ENCODE measurements around the gene FOXB2. TPM values are rescaled to one million over a fixed set of nuclear protein-coding genes. Genes with fewer than 3 reads are reported as not detected.

The FOXB2 gene
- total and polyA plus RNA-seq, 7 donors = 0.18 TPM; not detected in 6

DNA sequence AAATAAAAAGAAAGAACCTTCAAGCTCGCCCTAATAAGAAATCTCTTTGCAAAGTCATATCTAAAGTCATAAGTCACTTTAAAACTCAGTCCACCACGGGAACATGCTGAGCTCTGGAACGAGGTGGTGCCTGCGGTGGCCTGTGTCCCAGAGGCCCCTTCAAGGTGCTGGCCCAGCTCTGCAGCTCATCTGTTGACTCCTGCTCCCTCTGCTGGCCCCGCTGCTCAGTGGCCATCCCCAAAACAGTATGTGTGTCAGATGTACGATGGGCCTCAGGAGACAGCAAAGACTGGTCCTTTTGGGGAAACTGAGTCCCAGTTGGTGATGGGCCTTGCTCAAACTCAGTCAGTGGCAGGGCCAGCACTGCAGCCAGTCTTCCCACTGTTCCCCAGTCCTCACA, 22.8 kb upstream of the FOXB2 start:
- Histone ChIP-seq H3K27ac (no peak overlapping the region), H3K27me3 (ENCODE audit: insufficient read depth in 3 of 3, low read length in 2 of 3) (peaks cover 0 to 4% (median 3%) of the 10 kb centered on the region in 3 donors), H3K4me3 (no peak overlapping the region), H3K4me1 (no peaks in the 10 kb centered on the region), H3K36me3 (ENCODE audit: insufficient read depth in 1 of 2, low read depth in 1 of 2) (no peaks in the 10 kb centered on the region), H3K9me3 (no peaks in the 10 kb centered on the region)
- intact Hi-C loops (cut with DNase I) = loop anchor here in 1 of 2 donors (10.0 kb wide), 1 partner anchor 182 kb away; no protein-coding TSS in a partner anchor
- ATAC-seq (no peak), DNase-seq (peak; percentile 33 to 51)
- WGBS, 3 donors = 21 to 24% (median 24%) methylated on average over 6 of the region's 6 CpGs
- TF ChIP-seq, protein P1, sequence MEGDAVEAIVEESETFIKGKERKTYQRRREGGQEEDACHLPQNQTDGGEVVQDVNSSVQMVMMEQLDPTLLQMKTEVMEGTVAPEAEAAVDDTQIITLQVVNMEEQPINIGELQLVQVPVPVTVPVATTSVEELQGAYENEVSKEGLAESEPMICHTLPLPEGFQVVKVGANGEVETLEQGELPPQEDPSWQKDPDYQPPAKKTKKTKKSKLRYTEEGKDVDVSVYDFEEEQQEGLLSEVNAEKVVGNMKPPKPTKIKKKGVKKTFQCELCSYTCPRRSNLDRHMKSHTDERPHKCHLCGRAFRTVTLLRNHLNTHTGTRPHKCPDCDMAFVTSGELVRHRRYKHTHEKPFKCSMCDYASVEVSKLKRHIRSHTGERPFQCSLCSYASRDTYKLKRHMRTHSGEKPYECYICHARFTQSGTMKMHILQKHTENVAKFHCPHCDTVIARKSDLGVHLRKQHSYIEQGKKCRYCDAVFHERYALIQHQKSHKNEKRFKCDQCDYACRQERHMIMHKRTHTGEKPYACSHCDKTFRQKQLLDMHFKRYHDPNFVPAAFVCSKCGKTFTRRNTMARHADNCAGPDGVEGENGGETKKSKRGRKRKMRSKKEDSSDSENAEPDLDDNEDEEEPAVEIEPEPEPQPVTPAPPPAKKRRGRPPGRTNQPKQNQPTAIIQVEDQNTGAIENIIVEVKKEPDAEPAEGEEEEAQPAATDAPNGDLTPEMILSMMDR (IDR thresholded peaks at IDR 0.05) = peak; percentile 40

DNA sequence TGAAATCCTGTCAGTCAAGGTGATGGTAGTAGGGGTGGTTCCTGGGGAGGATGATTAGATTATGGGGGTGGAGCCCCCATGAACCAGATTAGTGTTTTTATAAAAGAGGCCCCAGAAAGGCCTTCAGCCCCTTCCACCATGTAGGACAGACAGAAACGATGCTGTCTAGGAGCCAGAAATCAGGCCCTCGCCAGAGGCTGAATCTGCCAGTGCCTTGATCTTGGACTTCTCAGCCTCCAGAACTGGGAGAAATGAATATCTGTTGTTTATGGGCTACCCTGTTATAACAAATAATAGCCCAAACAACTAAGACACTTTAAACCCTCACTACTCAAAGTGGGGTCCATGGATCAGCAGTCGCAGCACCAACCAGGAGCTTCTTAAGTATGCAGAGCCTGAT, 20.2 kb upstream of the FOXB2 start:
- DNase-seq = no peak
- WGBS, 3 donors = 86 to 92% (median 88%) methylated on average over 3 of the region's 3 CpGs

DNA sequence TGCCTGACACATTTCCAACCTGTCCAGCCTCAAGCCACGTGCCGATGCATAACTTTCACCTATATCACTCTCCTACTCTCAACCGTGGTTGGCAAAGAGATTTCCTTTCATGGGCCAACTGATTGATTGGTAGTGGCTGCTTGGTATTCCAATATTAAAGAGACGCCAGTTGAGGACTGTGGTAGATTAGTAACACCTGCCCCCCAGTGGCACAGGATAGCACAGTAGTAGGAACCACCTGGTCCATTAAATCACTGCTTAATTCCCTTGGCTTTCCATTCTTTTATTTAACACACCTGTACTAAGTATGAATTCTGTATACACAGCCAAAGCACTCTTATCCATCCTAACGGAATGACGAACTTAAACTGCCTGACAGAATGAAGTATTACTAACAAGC, 19.1 kb upstream of the FOXB2 start:
- Histone ChIP-seq H3K36me3 (ENCODE audit: insufficient read depth in 1 of 2, low read depth in 1 of 2) (no peaks in the 10 kb centered on the region), H3K27me3 (ENCODE audit: insufficient read depth in 3 of 3, low read length in 2 of 3) (peaks cover 0 to 4% (median 0%) of the 10 kb centered on the region in 3 donors), H3K27ac (no peak overlapping the region), H3K9me3 (no peaks in the 10 kb centered on the region), H3K4me1 (no peaks in the 10 kb centered on the region), H3K4me3 (no peak overlapping the region)
- 70 to 72% (median 70%) methylated on average over 6 of the region's 6 CpGs for WGBS, 3 donors
- TF ChIP-seq, protein P1 (IDR thresholded peaks at IDR 0.05) = no peak
- intact Hi-C loops (cut with DNase I) = no loop called here
- ATAC-seq (no peak), DNase-seq (no peak)

More for the DNA sequence above, 20.2 kb upstream of the FOXB2 start:
- intact Hi-C loops (cut with DNase I) = loop anchor here in 1 of 2 donors (10.0 kb wide), 1 partner anchor 184 kb away; no protein-coding TSS in a partner anchor
- Histone ChIP-seq H3K36me3 (ENCODE audit: insufficient read depth in 1 of 2, low read depth in 1 of 2) (no peaks in the 10 kb centered on the region), H3K27ac (no peak overlapping the region), H3K27me3 (ENCODE audit: insufficient read depth in 3 of 3, low read length in 2 of 3) (peaks cover 0 to 4% (median 0%) of the 10 kb centered on the region in 3 donors), H3K4me3 (no peak overlapping the region), H3K9me3 (no peaks in the 10 kb centered on the region), H3K4me1 (no peaks in the 10 kb centered on the region)
- TF ChIP-seq, protein P1 (IDR thresholded peaks at IDR 0.05) = no peak
- ATAC-seq = no peak

DNA sequence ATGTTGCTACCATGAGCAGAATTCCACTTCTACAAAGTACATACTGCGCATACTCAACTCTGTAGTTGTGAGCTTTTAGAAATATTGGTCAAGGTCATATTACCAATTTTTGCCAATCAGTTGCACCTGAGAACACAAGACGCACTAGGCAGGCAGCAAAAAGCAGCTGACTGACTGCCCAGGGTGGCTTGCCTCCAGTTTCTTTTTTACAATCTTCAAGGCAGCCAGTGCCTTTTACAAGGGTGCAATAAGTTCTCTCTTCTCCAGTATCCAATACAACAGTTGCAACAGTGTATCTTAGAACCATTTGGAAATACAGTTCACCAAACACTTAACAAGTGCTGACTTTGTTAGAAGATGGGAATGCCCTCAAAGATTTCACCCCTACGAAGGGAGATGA, 16.1 kb upstream of the FOXB2 start:
- TF ChIP-seq, protein P1 (IDR thresholded peaks at IDR 0.05) = no peak

DNA sequence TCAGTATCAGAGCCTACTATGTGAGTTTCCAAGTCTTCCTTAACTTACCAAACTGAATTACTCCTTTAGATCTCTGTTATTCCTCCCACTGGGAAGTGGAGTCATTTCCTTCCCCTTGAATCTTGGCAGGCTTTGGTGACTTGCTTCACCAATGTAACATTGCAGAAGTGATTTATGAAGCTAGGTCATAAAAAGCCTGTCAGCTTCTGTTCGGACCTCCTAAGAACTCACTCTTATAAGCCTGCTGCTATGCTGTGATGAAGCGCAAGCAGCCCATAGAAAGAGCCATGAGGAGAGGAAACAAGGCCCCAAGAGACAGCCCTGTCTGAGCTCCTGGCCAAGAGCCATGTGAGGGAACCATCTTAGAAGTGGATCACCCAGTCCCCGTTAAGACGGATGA, 14.2 kb upstream of the FOXB2 start:
- ATAC-seq = no peak
- TF ChIP-seq, protein P1 (IDR thresholded peaks at IDR 0.05) = no peak
- intact Hi-C loops (cut with DNase I) = no loop called here

More for the DNA sequence above, 16.1 kb upstream of the FOXB2 start:
- WGBS, 3 donors = 86 to 92% (median 91%) methylated on average over 3 of the region's 3 CpGs
- Histone ChIP-seq H3K36me3 (ENCODE audit: insufficient read depth in 1 of 2, low read depth in 1 of 2) (no peaks in the 10 kb centered on the region), H3K27me3 (ENCODE audit: insufficient read depth in 3 of 3, low read length in 2 of 3) (peaks cover 2 to 13% (median 8%) of the 10 kb centered on the region in 3 donors), H3K4me1 (no peaks in the 10 kb centered on the region), H3K9me3 (no peaks in the 10 kb centered on the region), H3K4me3 (no peak overlapping the region), H3K27ac (no peak overlapping the region)
- ATAC-seq = no peak
- intact Hi-C loops (cut with DNase I) = no loop called here
- DNase-seq = no peak

More for the DNA sequence above, 14.2 kb upstream of the FOXB2 start:
- no peak for DNase-seq
- Histone ChIP-seq H3K36me3 (ENCODE audit: insufficient read depth in 1 of 2, low read depth in 1 of 2) (no peaks in the 10 kb centered on the region), H3K4me3 (no peak overlapping the region), H3K4me1 (no peaks in the 10 kb centered on the region), H3K9me3 (no peaks in the 10 kb centered on the region), H3K27ac (no peak overlapping the region), H3K27me3 (ENCODE audit: insufficient read depth in 3 of 3, low read length in 2 of 3) (peaks cover 2 to 25% (median 16%) of the 10 kb centered on the region in 3 donors)
- 44 to 58% (median 54%) methylated on average over 4 of the region's 4 CpGs for WGBS, 3 donors
